Measurements from ENCODE around the gene KIR2DL1. TPM values are rescaled to one million over a fixed set of nuclear protein-coding genes. Genes with fewer than 3 reads are reported as not detected.
"Not testable (repeated sequence)": the region's sequence is repeated elsewhere in the genome, so short reads cannot be mapped to it uniquely, and the experiment has no call there.

KIR2DL1 gene
- total RNA-seq, 1 donor from 2014 or later, result not detected

DNA sequence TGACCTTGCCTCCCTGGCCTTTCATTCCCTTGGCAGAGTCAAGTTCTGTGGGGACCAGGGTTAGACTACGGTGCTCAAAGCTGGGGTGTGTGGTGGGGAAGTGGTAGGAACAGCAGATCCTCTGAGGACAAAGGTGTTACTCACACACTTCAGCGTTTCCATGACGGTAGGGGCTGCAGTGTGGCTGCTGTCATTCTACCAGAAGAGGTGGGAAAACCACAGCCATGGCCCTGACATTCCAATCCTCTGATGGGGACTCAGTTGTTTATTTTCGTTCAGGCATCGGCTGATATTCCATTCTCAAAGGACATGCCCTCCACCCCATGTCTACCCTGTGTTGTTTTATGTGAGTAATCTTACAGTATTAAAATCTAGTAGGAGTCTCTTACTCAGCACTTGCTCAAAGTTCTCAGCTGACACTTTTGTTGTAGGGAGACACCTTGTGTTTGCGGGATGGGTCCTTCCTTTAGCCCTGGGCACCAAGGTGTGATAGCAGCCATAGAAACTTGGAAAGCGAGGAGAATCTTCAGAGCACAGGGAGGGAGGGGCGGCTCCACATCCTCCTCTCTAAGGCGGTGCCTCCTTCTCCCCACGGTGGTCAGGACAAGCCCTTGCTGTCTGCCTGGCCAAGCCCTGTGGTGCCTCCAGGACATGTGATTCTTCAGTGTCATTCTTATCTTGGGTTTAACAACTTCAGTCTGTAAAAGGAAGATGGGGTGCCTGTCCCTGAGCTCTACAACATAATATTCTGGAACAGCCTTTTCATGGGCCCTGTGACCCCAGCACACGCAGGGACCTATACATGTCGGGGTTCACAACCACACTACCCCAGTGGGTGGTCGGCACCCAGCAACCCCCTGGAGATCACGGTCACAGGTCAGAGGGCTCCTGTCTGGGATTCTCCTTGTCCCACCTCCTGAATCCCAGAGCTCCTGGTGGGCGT, 1.7 kb downstream of the KIR2DL1 start:
- DNase-seq (ENCODE audit: low spot score), result not testable (repeated sequence)

DNA sequence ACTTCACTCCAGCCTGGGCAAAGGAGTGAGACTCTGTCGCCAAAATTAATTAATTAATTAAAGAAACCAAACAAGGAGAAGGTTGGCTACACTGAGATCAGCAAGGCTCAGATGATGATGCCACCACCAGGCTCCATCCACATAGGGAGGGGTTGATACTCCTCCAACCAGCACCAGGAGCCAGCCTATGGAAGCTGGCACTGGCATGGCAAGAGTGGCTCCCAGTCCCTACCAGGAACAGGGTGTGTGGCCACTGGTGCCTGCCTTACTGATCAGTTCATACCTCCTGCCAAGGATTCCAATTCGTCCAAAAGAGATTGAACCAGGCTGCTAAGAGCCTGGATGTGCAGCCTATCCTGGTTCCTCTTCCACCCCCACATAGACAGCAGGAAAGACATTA, 3.1 kb downstream of the KIR2DL1 start:
- not testable (repeated sequence) for DNase-seq (ENCODE audit: low spot score)

DNA sequence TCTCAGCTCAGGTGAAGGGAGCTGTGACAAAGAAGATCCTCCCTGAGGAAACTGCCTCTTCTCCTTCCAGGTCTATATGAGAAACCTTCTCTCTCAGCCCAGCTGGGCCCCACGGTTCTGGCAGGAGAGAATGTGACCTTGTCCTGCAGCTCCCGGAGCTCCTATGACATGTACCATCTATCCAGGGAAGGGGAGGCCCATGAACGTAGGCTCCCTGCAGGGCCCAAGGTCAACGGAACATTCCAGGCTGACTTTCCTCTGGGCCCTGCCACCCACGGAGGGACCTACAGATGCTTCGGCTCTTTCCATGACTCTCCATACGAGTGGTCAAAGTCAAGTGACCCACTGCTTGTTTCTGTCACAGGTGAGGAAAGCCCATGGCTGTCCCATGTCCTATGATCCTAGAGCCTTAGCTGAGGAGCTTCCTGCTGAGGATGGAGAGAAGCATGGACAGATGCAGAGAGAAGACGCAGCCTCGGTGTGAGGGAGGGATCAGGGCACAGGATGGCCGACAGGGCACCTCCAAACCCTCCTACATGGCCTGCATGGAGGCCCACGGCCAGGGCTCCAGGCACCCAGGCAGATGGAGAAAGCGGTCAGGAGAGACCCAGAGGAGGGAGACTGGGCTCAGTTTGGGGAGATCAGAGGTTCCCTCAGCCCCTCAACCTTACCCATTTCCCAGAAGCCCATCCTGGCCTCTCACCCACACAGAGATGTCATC, 5.7 kb downstream of the KIR2DL1 start:
- DNase-seq (ENCODE audit: low spot score), result not testable (repeated sequence)

DNA sequence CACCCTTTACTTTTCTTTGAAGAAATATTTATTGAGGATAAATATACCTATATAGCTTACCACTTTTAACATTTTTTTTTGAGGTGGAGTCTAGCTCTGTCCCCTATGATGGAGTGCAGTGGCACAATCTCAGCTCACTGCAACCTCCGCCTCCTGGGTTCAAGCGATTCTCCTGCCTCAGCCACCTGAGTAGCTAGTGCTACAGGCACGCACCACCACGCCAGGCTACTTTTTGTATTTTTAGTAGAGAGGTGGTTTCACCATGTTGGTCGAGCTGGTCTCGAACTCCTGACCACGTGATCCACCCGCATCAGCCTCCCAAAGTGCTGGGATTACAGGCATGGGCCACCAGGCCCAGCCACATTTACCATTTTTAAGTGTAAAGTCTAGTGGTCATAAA, 6.2 kb downstream of the KIR2DL1 start:
- not testable (repeated sequence) for DNase-seq (ENCODE audit: low spot score)

GRCh38 chr19:54777851-54778250, 8.3 kb downstream of the KIR2DL1 start:
- not testable (repeated sequence) for DNase-seq (ENCODE audit: low spot score)

GRCh38 chr19:54778896-54779295, 9.3 kb downstream of the KIR2DL1 start:
- not testable (repeated sequence) for DNase-seq (ENCODE audit: low spot score)

GRCh38 chr19:54782916-54783315, 13.3 kb downstream of the KIR2DL1 start:
- DNase-seq (ENCODE audit: low spot score), result not testable (repeated sequence)

DNA sequence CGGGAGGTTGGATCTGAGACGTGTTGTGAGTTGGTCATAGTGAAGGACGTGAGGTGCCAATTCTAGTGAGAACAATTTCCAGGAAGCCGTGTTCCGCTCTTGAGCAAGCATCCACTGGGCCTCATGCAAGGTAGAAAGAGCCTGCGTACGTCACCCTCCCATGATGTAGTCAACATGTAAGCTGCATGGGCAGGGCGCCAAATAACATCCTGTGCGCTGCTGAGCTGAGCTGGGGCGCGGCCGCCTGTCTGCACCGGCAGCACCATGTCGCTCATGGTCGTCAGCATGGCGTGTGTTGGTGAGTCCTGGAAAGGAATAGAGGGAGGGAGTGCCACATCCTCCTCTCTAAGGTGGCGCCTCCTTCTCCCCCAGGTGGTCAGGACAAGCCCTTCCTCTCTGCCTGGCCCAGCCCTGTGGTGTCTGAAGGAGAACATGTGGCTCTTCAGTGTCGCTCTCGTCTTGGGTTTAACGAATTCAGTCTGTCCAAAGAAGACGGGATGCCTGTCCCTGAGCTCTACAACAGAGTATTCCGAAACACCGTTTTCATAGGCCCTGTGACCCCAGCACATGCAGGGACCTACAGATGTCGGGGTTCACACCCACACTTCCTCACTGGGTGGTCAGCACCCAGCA, 16.6 kb downstream of the KIR2DL1 start:
- DNase-seq (ENCODE audit: low spot score), result not testable (repeated sequence)

DNA sequence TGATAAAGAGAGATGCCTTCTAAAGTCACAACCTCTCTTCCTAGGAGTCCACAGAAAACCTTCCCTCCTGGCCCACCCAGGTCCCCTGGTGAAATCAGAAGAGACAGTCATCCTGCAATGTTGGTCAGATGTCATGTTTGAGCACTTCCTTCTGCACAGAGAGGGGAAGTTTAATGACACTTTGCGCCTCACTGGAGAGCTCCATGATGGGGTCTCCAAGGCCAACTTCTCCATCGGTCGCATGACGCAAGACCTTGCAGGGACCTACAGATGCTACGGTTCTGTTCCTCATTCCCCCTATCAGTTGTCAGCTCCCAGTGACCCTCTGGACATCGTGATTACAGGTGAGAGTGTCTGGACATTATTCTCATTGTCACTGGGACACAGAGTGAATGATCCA, 18.6 kb downstream of the KIR2DL1 start:
- DNase-seq (ENCODE audit: low spot score), result not testable (repeated sequence)

- DNase-seq (ENCODE audit: low spot score), result no peak
Measured at GRCh38 chr19:54790711-54791110, 21.1 kb downstream of the KIR2DL1 start.

- DNase-seq (ENCODE audit: low spot score), result no peak
Measured at GRCh38 chr19:54791476-54791875, 21.9 kb downstream of the KIR2DL1 start.

DNA sequence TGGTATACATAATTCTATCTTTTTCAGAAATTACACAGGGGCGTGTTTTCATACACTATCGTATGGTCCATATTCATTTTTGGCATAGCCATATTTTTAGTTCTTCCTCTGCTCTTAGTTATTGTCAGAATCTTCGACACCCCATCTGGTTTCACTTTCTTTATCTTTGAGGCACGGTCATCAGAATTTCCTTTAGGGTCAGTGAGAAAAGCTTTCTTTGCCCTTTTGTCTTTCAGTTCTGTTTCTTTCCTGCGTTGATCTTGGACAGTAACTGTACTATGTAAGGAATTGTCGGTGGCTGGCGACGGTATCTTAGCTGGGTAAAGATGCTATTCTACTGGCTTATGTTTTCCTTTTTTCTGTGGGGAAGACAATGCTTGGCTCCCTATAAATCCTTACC, 23.2 kb downstream of the KIR2DL1 start:
- no peak for DNase-seq (ENCODE audit: low spot score)

DNA sequence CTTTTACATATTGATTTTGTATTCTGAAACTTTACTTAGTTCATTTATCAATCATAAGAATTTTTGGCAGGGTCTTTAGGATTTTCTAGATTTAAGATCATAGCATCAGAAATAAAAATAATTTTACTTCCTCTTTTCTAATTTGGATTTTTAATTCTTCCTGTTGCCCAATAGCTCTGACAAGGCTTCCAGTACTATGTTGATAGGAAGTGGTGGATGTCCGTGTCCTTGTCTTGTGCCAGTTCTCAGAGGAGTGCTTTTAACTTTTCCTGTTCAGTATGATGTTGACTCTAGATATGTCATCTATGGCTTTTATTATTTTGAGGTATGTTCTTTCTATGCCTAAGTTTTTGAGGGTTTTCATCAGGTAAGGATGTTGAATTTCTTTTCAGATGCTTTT, 26.2 kb downstream of the KIR2DL1 start:
- no peak for DNase-seq (ENCODE audit: low spot score)

- DNase-seq (ENCODE audit: low spot score), result no peak
Measured at GRCh38 chr19:54803410-54803809, 33.8 kb downstream of the KIR2DL1 start, which contains the start of gene KIR2DL4. Gene KIR2DL4, plus strand, starts transcription at chr19:54803610. Its CDS starts 42 bp downstream, at chr19:54803652.

- DNase-seq (ENCODE audit: low spot score), result no peak
Measured at GRCh38 chr19:54804101-54804500, 34.5 kb downstream of the KIR2DL1 start.

DNA sequence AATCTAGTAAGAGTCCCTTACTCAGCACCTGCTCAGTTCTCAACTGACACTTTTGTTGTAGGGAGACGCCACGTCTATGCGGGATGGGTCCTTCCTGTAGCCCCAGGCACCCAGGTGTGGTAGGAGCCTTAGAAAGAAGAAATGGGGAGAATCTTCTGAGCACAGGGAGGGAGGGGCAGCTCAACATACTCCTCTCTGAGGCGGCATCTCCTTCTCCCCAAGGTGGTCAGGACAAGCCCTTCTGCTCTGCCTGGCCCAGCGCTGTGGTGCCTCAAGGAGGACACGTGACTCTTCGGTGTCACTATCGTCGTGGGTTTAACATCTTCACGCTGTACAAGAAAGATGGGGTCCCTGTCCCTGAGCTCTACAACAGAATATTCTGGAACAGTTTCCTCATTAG, 35.0 kb downstream of the KIR2DL1 start:
- DNase-seq (ENCODE audit: low spot score), result no peak

DNA sequence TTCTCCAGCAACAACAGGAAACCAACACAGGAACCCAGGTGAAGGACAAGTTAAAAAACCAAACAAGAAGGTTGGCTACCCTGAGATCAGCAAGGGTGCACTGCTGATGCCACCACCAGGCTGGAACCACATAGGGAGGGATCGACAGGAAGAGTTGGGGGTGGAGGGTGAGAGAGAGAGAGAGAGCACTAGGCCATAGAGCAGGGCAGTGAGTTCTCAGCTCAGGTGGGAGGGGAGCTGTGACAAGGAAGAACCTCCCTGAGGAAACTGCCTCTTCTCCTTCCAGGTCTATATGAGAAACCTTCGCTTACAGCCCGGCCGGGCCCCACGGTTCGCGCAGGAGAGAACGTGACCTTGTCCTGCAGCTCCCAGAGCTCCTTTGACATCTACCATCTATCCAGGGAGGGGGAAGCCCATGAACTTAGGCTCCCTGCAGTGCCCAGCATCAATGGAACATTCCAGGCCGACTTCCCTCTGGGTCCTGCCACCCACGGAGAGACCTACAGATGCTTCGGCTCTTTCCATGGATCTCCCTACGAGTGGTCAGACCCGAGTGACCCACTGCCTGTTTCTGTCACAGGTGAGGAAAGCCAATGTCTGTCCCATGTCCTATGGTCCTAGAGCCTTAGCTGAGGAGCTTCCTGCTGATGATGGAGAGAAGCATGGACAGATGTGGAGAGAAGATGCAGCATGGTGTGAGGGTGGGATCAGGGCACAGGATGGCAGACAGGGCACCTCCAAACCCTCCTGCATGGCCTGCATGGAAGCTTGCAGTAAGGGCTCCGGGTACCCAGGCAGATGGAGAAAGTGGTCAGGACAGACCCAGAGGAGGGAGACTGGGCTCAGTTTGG, 36.3 kb downstream of the KIR2DL1 start:
- no peak for DNase-seq (ENCODE audit: low spot score)

DNA sequence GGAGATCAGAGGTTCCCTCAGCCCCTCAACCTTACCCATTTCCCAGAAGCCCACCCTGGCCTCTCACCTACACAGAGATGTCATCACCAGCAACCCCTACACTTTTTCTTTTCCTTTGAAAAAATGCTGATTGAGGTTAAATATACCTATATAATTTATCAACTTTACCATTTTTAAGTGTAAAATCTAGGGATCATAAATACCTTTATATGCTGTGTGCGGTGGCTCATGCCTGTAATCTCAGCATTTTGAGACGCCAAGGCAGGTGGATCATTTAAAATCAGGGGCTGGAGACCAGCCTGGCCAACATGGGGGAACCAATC, 36.9 kb downstream of the KIR2DL1 start:
- DNase-seq (ENCODE audit: low spot score), result no peak

DNA sequence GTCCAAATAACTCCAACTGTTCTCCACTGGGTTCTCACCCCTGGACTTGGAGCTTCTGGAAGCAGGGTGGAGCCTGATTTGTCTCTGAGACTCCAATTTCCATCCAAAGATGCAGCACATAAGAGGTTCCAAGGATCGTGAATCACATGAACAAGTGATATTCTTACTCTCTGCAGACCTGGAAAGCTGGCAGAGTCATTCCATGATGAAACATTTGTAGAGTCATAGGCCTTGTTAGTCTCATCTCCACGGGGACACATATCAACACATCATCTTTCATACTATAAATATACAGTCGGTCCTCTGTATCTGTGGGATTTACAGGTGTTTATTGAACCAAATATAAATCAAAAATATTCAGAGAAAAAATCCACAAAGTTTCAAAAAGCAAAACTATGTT, 45.0 kb downstream of the KIR2DL1 start:
- not testable (repeated sequence) for DNase-seq (ENCODE audit: low spot score)

DNA sequence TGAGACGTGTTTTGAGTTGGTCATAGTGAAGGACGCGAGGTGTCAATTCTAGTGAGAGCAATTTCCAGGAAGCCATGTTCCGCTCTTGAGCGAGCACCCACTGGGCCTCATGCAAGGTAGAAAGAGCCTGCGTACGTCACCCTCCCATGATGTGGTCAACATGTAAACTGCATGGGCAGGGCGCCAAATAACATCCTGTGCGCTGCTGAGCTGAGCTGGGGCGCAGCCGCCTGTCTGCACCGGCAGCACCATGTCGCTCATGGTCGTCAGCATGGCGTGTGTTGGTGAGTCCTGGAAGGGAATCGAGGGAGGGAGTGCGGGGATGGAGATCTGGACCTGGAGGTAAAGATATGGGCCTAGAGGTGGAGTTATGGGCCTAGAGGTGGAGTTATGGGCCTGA, 46.7 kb downstream of the KIR2DL1 start, which contains the start of gene KIR3DL1:
TSS of gene KIR3DL1 (plus strand) at position 218 of the 400 bp plus-strand sequence.
- not testable (repeated sequence) for DNase-seq (ENCODE audit: low spot score)
